Kidney tubule cell (primary cell): Measurements from ENCODE around the gene STAM.
"Not testable (repeated sequence)": the region's sequence is repeated elsewhere in the genome, so short reads cannot be mapped to it uniquely, and the experiment has no call there.

Experiments
- DNase-seq: peaks from one replicate; pipeline ENCODE4 v3.0.0-alpha.2; 2018; ENCODE audit warnings: low spot score

STAM gene

GRCh38 chr10:17643755-17644484 lies at the start of gene STAM:
Gene STAM (plus strand): TSS chr10:17644151. CDS start chr10:17644340, 189 bp downstream.
- peak; percentile 94 for DNase-seq

DNA sequence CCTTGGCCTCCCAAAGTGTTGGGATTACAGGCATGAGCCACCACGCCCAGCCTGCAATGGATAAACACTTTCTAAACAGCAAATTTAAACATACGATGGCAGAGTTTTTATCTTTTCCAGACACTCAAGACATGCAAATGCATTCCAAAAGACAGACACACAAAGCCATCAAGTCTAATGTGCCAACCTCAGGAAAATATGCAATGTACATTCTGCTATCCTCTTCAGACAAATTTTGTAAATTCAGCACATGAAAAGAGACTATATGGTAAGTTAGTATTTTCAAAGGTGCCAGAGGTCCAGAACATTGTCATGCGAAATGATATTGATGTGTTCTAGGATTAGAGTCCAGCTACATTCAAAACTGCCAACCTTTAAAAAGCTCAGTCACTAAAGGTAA lies 46.6 kb upstream of the STAM start:
- no peak for DNase-seq

DNA sequence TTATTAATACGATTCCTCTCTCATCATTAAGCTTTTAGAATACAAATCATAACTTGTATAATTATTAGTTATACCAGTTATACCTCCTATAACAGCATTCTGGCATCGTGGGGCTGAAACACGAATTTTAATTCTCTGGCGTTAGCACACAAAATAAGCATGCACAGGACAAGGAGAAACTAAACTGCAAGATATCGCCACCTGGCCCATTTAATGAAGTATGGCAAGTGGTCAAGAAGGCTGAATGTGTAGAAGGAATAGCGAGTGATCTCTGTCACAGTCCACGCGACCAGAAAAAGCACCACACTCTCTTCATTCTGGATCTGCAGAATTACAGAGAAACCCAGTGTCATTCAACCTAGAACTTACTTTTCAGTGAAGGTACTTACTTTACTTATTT lies 44.9 kb upstream of the STAM start:
- DNase-seq, result peak; percentile 31

- no peak for DNase-seq
Measured at GRCh38 chr10:17605936-17606335, 38.0 kb upstream of the STAM start.

DNA sequence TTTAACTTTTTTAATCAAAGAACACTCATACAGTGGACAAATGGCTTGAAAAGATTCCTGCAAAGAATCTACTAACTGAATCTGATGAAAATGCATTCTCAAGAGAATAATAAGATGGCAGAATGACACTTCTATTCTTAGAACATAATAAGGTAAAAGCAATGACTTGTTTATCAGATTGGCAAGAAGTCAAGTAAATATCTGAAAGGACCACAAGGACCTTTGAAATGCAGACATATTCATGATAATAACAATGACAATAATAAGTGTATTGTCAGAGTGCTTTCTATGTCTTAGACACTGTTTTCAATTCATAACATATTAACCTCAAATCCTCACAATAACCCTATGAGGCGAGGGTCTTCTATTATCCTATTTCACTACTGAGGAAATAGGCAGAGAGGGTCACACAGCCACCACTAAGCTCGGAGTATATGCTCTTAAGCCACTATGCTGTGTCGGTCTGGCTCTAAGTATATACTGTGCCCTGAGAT lies 37.4 kb upstream of the STAM start:
- no peak for DNase-seq

DNA sequence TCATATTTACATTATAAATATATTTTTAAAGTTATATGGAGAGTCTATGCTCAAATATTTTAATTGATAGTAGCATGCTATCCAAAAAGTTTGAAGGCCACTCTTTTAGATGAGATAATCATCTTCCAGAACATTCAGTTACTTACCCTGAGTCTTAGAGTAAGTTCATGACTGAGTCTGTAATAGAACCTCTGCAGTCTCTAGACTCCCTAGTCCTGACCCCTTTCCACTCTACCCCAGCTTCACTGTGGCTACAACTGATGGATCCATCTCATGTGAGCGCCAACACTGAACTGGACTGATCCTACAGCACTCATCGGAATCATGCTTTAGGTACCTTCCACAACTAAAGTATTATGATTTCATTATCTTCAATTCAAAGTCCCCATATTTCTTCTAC lies 36.9 kb upstream of the STAM start:
- no peak for DNase-seq

GRCh38 chr10:17607603-17608332 lies 36.2 kb upstream of the STAM start:
- peak; percentile 58 for DNase-seq

DNA sequence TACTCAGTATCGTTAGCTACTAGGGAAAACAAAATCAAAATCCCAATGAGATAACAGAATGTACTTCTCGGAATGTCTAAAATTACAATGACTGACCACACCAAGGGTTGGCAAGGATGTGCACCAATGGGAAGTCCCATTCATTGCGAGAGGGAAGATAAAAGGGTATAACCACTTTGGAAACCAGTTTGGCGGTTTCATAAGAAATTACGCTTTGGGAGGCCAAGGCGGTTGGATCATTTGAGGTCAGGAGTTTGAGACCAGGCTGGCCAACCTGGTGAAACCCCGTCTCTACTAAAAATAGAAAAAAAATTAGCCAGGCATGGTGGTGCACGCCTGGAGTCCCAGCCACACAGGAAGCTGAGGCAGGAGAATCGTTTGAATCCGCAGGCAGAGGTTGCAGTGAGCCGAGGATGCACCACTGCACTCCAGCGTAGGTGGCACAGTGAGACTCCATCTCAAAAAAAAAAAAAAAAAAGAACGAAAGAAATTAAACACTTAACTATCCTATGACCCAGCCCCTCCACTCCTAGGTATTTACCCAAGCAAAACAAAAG lies 34.4 kb upstream of the STAM start:
- no peak for DNase-seq

DNA sequence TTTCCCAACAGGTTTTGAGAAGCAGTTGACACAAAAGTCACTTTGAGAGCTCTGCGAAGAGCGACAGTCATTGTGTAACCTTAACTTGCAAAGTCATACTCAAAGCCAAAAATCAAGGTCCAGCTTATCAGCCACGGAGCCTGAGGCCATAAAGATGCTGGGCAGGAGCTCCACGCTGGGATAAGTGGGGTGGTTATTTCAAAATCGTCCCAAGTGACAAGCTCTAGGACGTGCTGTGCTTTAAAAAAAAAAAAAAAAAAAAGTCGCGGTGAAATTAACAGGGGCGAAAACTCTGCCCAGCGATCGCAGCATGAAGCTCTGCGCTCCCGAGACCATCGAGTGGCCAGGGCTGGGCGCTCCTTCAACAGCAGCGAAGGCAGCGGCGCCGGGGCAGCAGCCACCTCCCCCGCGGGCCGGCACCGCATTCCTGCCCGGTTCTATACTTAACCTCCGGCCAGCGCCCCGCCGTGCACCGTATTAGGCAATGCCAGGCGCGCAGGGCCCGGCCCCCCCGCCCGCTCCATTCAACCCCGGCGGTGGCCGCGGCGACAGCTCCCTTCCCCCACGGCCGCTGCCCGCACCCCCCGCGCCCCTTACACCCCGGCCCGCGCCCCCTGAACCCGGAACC lies 27.4 kb upstream of the STAM start:
- DNase-seq, result peak; percentile 76

DNA sequence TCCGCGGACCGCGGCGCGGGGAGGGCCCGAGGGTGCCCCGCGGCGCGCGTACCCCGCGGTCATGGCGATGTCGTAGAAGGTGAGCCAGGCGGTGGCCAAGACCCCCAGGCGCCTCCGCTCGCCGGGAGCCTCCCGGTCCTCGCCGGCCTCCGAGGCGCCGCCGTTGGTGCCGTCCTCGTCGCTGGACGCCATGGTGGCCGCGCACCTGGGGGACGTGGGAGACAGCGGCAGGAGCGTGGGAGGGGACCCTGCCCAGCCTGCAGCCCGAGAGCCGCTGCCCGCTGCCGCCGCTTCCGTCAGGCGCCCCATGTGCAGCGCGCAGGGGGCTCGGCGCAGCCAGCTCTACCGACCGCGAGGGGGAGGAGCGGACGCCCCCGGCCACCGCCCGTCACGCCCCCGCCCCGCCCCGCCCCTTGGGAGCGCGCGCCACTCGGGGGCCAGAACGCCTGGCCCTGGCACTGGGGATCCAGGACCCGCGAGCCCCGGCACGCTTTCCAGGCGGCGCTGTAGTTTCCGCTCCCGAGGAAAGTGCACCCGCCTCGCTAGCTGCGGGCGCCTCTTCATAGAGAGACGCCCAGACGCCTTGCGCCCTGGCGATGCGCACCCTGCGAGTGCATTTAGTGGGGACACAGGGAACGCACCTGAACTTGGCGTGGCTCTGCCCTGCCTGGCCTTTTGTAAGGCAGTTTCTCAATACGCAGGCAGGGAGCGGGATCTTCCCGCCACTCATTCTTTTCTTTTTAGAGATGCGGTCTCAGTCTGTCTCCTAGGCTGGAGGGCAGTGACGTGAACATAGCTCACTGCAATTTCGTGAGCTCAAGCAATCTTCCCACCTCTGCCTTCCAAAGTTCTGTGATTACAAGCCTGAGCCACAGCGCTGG lies 26.7 kb upstream of the STAM start, which contains the start of gene HACD1:
TSS of gene HACD1 (minus strand) at position 344 of the 881 bp plus-strand sequence. CDS start at position 309, 35 bp downstream.
- DNase-seq, result peak; percentile 76

DNA sequence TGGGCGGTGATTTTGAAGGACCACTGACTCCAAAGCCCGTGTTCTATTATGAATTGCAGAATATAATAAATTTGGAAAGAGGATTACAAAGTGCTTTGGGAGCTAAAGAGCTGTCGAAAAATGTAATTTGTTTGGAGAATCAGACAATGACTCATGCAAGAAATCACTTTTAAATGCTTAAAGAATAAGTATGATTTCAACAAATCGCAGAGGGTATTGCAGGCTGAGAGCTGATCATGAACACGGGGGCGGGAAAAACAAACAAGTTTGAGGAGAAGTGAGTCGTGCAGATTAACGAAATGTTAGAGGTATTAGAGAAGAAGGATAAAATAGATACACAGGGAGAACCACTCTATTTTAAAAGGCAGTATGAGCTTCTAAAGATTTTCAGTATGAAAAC lies 21.9 kb upstream of the STAM start:
- DNase-seq, result no peak

DNA sequence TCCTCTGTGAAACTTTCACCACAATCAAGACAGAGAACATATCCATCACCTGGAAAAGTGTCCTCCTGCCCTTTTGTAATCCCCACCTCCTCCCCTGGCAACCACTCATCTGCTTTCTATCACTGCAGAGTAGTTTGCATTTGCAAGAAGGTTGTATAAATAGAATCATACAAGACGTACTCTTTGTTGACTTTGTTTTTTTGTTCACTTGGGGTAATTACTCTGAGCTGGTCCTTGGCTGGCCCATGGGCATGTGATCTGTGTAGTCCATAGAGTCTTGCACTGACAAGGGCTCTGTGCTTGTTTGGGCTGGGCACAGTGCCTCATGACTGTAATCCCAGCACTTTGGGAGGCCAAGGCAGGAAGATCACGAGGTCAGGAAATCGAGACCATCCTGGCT lies 19.0 kb upstream of the STAM start:
- DNase-seq, result no peak

GRCh38 chr10:17626656-17627055 lies 17.3 kb upstream of the STAM start:
- DNase-seq, result no peak

DNA sequence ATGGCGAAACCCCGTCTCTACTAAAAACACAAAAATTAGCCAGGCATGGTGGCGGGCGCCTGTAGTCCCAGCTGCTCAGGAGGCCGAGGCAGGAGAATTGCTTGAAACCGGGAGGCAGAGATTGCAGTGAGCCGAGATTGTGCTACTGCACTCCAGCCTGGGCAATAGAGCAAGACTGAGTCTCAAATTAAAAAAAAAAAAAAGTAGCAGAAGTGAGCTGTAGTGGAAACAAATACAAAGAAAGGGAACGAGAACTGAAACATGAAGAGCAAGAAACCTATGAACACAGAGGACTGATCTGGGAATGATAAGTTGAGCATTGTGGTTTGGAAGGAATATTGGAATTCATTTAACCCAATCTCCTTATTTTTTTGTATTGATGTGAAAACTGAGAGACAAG lies 11.4 kb upstream of the STAM start:
- DNase-seq, result not testable (repeated sequence)

DNA sequence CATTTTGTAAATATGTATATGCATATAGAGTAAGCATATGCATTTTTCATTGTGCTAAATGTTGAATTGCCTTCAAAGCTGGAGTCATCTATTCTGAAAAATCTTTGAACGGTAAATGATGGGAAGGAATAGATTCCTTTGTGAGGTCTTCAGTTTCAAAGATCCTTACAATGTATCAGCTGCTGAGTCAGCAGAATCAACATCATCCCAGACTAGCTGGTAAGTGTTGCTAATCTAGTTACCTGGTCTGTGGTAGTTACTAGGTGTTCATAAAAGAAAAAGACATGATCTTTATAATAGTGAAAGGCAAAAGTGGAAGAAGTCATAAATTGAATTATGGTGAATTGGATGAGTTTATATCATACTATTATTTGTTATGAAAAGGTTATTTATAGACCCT lies 10.6 kb upstream of the STAM start:
- no peak for DNase-seq

GRCh38 chr10:17637869-17638268 lies 6.1 kb upstream of the STAM start:
- DNase-seq, result no peak

DNA sequence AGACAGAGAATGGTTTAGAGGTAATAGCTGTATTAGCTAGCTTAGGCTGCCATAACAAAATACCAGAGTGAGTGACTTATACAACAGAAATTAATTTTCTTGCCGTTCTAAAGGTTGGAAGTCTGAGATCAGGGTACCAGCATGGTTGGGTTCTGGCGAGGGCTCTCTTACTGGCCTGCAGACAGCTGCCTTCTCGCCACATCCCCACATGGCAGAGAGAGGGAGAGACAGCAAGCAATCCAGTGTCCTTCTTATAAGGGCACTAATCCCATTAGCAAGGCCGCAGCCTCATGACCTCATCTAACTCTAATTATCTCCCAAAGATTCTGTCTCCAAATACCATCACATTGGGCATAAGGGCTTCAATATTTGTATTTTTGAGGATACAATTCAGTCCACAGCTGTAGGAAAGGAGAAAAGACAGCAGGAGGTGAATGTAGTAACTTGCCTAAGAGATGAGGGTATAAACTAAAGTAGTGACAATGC lies 3.6 kb upstream of the STAM start:
- no peak for DNase-seq

DNA sequence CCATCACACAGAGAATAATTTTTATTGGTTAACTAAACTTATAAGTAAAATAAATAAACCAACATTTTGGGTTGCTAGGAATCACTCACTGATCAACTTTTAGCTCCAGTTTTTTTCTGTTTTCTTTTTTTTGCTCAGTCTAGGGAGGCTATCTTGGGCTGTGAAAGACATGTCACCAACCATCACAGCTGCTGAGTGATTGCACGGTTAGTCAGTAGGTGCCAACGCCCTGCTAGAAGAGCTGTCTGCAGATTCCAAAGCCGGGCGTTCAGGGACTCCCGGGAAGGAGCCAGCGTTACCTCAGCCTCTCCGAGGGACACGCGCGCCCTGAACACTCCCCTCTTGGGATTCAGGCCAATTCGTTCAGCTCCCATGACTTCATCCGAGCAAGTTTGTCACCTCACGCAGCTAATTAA lies 604 bp upstream of the STAM start:
- peak; percentile 95 for DNase-seq

GRCh38 chr10:17644485-17644943 lies 563 bp downstream of the STAM start:
- no peak for DNase-seq

DNA sequence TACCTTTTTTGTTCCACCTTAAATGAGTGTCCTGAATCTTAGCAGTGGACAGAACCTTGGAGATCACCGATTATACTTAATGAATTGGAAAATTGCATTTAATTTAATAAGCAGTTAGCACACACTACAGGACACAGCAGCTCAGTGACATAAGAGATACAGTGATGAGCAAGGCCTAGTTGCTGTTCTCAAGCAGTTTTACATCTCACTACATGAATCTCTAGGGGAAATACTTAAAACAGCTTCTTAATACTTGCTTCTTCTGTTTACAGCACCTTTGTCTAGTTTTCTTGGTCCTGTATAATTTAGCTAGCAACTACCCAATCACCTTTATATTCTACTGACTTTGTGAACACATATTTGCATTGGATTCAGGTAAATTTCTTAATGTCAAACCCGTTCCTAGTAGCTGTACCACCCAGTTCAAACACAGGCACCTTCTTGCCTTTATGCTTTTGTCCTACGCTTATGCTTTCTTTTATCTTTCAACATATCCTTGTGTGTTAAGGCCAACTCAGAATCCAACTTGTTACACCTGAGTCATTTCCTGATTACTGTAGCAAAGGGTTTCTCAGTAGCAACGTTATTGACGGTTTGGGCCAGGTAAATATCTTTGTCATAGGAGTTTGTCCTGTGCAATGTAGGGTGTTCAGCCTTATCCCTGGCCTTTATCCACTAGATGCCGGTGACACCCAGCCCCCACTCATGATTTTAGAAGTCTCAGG lies 1.8 kb downstream of the STAM start:
- peak; percentile 67 for DNase-seq

DNA sequence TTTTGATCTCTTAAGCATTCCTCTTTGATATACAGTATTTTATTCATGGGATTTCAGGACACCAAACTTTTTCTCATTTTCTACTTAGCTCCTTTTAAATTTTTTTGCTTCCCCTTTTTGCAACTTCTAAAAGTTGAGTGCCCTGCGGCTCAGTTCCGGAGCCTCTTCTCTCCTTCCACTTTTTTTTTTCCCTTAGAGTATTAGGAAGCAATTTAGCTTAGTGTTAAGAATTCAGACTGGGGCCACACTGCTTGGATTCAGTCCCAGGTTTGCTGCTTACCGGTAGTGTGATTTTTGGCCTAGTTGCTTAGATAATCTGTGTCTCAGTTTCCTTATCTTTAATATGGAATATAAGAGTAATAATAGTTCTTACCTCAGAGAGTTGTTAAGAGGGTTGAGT lies 3.4 kb downstream of the STAM start:
- no peak for DNase-seq
